C4-2B (cell line): ENCODE results near the gene PDIA3.

Experiments
- H3K27ac ChIP-seq: fragments of 450-650 bp; 2 replicates; pipeline ENCODE4 v1.5.1; 2017
- ZFX ChIP-seq: fragments of 450-650 bp; IDR thresholded peaks from 2 replicates; pipeline ENCODE4 v1.6.1; 2017
- TF ChIP-seq, protein P1 (sequence below): fragments of 450-650 bp; conservative IDR thresholded peaks from 2 replicates; pipeline ENCODE4 v1.5.1; 2017; ENCODE audit warnings: mild to moderate bottlenecking

Gene PDIA3

DNA sequence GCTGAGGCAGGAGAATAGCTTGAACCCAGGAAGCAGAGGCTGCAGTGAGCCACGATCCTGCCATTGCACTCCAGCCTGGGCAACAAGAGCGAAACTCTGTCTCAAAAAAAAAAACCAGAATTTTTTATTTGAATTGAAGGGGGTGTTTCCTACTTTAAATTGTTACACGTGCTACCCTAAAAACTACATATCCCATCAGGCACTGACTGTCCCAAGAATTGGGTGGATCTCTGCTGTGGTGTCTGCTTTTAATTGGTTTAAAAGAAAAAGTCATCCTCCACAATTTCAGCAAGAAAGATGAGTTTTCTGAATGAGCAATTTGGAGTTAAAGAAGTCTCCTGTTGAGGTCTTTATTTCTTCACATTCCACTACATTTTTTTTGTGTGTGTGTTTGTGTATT, 2.1 kb downstream of the PDIA3 start:
- TF ChIP-seq, protein P1, sequence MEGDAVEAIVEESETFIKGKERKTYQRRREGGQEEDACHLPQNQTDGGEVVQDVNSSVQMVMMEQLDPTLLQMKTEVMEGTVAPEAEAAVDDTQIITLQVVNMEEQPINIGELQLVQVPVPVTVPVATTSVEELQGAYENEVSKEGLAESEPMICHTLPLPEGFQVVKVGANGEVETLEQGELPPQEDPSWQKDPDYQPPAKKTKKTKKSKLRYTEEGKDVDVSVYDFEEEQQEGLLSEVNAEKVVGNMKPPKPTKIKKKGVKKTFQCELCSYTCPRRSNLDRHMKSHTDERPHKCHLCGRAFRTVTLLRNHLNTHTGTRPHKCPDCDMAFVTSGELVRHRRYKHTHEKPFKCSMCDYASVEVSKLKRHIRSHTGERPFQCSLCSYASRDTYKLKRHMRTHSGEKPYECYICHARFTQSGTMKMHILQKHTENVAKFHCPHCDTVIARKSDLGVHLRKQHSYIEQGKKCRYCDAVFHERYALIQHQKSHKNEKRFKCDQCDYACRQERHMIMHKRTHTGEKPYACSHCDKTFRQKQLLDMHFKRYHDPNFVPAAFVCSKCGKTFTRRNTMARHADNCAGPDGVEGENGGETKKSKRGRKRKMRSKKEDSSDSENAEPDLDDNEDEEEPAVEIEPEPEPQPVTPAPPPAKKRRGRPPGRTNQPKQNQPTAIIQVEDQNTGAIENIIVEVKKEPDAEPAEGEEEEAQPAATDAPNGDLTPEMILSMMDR, result no peak
- H3K27ac ChIP-seq, result no peak overlapping the region

DNA sequence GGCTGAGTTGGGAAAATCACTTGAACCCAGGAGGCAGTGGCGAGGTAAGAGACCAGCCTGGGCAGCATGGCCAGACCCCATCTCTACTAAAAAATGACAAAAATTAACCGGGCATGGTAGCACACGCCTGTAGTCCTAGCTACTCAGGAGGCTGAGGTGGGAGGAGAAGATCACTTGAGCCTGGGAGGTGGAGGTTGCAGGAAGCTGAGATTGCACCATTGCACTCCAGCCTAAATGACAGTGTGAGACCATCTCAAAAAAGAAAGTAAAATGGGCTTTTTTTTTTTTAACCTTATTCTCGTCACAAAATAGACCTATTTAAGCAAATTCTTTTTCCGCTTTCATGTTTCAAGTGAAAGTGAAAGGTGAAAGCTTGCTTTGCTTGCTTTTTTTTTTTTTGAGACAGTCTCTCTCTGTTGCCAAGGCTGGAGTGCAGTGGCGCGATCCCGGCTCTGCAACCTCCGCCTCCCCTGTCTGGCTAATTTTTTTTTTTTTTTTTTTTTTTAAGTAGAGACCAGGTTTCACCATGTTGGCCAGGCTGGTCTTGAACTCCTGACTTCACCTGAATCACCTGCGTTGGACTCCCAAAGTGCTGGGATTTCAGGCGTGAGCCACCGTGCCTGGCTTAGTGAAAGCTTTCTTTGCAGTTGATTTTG, 3.6 kb downstream of the PDIA3 start:
- H3K27ac ChIP-seq, result no peak overlapping the region
- TF ChIP-seq ZFX, result no peak
- TF ChIP-seq, protein P1, result no peak

DNA sequence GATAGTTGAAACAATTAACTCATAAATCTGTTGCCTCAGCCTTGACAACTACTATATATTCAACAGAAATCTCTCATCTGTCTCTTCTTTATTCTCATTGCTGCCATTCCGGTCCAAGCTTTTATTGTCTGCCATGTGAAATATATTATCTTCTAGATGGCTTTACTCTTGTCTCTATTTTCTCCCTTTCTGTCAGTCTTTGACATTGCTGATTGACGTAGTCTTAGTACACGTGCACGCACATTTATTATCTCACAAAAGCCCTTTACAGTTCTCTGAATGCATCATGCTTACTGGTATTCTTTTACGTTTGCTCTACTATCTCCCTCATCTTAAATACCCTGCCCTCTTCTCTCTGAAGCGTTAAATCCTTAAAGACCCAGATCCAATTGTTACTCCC, 5.6 kb downstream of the PDIA3 start:
- no peak overlapping the region for H3K27ac ChIP-seq
- TF ChIP-seq, protein P1, result no peak
- no peak for TF ChIP-seq ZFX

DNA sequence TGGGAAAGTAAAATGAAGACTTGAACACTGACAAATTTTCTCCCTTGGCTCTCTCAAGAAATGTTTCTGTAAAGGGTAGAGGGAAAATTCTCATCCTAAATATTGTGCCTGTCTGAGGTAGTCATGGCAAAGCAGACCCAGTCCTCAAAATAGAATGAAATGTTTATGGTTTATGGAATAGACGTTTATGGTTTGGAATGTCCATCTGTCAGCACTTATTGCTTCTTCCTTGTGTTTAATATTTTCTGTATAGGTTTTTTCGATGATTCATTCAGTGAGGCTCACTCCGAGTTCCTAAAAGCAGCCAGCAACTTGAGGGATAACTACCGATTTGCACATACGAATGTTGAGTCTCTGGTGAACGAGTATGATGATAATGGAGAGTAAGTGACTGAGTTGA, 16.6 kb downstream of the PDIA3 start:
- no peak overlapping the region for H3K27ac ChIP-seq
- TF ChIP-seq, protein P1, result no peak
- no peak for TF ChIP-seq ZFX

DNA sequence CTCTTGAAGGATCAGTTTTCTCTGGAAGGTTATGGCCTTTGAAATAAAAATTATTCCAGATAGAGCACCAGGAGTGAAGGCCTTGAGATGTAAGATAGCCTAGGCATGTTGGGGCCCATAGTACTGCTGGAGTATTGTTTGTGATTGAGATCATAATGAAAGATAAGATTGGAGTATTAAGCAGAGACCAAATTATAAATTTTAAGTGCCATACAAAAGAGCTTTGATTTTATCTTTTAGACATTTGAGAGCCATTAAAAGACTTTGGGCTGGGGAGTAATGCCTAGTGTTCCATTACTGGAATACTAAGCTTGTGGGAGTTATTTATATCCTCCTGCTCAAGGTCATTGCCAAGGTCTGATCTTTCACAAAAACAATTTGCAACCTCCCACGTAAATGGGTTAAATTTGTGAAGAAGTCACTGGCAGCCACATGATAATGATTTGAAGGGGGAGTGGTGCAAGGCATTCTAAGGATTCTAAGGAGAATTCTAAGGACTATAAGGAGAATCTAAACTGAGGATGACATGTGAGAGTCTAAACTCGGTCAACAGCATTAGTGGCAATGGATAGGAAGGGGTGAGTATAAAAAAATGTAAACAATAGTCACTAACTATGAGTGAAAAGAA, 17.7 kb downstream of the PDIA3 start:
- no peak for TF ChIP-seq ZFX
- TF ChIP-seq, protein P1, result no peak

DNA sequence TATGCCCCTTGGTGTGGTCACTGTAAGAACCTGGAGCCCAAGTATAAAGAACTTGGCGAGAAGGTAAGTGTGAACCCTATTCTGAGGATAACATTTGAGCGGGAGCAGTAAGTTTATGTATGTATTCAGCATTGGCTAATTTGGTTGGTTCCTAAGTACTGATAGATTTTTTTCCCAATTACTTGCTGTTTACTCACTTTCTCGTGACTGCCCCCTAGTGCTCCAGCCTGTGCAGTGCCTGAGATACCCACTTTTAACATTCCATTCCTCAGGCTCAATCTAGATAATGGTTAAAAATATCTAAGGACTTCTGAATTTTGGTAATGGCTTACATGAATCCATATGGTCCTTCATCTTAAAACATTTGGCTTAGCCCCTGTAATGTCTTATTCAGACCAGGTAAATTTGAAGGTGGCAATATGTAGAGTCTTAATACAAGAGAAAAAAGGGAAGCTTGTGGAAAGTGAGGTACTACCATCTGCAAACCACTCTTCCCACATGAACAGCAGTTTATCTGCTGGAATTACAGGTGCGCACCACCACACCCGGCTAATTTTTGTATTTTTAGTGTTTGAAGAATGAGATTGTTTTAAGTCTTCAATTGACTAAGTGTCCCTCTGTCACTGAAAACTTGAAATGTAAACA, 23.5 kb downstream of the PDIA3 start:
- TF ChIP-seq ZFX, result no peak
- TF ChIP-seq, protein P1, result peak; percentile 96
- H3K27ac ChIP-seq, result no peak overlapping the region

More for the DNA sequence above, 17.7 kb downstream of the PDIA3 start:
- no peak overlapping the region for H3K27ac ChIP-seq

DNA sequence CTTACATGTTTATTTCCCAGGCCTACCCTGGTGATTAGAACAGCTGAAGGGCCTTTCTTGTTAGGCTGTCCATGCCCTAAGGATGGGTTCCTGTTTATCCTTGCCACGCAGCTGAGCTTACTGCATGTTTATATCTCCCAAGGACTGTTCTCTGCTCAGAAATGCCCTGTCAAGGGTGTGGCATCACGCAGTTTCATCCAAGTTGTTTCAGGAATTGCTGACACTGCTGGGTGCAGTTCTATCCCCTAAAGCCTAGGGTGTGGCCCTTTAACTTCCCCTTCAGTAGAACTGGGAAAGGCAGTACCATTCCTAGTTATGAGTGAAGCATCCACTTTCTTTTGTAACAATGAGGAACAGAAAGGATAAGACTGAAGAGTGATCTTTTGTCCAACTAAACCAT, 25.6 kb downstream of the PDIA3 start:
- no peak for TF ChIP-seq ZFX
- H3K27ac ChIP-seq, result no peak overlapping the region
